Dedifferentiated amniotic fluid mesenchymal stem cell (primary cell): ENCODE results near the gene STAP1.
"Not testable (repeated sequence)": the region's sequence is repeated elsewhere in the genome, so short reads cannot be mapped to it uniquely, and the experiment has no call there.

Experiments used
- DNase-seq: peaks from one replicate; pipeline ENCODE4 v3.0.0-alpha.2; 2016; ENCODE audit errors: extremely low spot score

STAP1 gene, protein sequence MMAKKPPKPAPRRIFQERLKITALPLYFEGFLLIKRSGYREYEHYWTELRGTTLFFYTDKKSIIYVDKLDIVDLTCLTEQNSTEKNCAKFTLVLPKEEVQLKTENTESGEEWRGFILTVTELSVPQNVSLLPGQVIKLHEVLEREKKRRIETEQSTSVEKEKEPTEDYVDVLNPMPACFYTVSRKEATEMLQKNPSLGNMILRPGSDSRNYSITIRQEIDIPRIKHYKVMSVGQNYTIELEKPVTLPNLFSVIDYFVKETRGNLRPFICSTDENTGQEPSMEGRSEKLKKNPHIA

GRCh38 chr4:67558493-67558892, at the start of gene STAP1:
Gene STAP1 (plus strand): TSS chr4:67558727. CDS start chr4:67558810, 83 bp downstream.
- DNase-seq = no peak

DNA sequence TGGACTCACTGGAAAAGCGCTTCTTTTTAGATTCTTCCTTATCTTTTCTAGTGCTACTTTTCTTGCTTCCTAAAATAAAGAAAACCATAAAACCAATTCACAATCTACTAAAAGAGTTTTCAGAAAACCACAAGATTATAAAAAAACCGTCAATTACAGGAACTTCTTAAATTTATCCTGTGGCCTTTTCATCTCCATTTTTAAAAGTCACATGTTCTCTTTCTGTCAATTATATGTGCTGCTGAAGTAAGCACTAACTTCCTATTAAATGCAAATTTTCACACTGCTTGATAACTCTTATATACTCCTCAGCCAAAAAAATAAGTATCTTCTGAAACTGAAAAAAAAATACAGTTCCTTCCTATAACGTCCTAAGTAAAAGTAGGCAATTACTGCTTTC, 46.0 kb upstream of the STAP1 start:
- DNase-seq = no peak

- DNase-seq = no peak
Measured at GRCh38 chr4:67520141-67520540, 38.4 kb upstream of the STAP1 start.

DNA sequence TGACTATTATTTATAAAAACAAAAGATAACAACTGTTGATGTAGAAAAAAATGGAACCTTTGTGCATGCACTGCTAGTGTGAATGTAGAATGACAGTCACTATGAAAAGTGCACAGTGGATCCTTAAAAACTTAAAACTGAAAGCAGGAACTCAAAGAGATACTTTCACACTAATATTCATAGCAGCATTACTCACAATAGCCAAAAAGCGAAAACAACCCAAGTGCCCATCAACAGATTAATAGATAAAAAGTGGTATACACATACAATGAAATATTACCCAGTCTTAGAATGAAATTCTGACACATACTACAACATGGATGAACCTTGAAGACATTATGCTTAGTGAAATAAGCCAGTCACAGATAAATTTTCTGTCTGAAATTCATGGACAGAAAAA, 37.0 kb upstream of the STAP1 start:
- DNase-seq = no peak

DNA sequence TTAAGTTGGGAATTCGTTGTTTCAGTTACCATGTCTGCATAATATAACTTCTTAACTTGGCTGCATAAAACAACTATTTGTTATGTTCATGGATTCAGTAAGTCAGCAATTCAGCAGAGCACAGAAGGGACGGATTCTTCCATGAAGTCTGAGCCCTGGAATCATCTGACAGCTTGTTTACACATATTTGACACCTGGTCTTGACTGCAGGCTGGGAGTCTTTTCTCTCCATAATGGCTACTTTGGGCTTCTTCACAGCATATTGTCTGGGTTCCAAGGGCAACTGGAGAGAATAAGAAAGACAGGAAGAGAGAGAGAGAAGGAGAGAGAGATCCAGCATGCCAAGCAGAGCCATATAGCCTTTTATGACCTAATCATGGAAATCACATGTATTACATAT, 36.3 kb upstream of the STAP1 start:
- DNase-seq = no peak

- DNase-seq = no peak
Measured at GRCh38 chr4:67522851-67523671, 35.5 kb upstream of the STAP1 start.

- not testable (repeated sequence) for DNase-seq
Measured at GRCh38 chr4:67524140-67524539, 34.4 kb upstream of the STAP1 start.

GRCh38 chr4:67531379-67531962, 27.1 kb upstream of the STAP1 start:
- DNase-seq = no peak

- not testable (repeated sequence) for DNase-seq
Measured at GRCh38 chr4:67532397-67532796, 26.1 kb upstream of the STAP1 start.

DNA sequence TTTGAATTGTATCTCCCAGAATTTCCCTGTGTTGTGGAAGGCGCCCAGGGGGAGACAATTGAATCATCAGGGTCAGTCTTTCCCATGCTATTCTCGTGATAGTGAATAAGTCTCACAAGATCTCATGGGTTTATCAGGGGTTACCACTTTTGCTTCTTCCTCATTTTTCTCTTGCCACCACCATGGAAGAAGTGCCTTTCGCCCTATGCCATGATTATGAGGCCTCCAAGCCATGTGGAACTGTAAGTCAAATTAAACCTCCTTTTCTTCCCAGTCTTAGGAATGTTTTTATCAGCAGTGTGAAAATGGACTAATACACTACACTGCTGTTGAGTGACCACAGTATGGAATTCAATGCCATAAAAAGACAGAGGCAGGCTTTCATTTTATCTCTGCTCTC, 25.4 kb upstream of the STAP1 start:
- no peak for DNase-seq

- DNase-seq = no peak
Measured at GRCh38 chr4:67535280-67535840, 23.2 kb upstream of the STAP1 start.

GRCh38 chr4:67539830-67540229, 18.7 kb upstream of the STAP1 start:
- no peak for DNase-seq

- DNase-seq = no peak
Measured at GRCh38 chr4:67542076-67542475, 16.5 kb upstream of the STAP1 start.

DNA sequence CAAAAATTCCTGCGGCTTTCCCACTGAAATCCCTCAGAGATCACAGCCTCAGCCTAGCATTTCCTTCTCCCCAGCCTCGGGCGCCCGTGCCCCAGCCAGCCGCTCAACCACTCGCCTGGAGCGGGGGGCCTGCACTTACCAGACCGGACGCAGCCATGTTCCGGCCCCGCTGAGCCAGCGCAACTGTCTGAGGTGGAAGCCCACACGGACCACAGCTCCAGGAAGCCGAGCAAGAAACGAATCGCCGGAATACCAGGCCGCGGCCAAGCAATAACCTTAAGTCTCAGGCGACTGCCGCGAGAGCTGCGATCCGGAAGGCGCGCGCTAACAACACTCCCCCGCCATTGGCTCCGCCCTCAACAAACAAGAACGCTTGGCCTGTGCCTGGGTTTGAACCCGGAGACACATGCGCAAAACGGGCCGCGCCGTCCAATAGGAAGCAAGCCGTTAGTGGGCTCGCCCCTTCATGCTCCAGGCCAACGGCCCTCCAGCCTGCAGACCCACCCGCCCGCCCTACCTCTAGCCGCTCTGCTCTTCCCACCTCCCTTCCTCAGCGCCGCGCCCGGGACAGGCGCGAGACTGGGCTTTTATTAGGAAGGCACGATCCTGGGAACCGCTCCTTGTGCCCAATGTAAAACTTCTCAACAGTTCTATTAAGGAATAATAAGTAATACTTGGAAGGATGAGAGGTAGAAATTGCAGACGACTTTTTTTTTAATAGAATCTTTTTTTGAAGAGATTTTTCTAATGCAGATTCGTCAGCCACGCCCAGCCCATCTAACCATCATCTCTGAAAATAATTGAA, 13.1 kb upstream of the STAP1 start, which contains the start of gene CENPC:
Gene CENPC (minus strand): TSS at position 305 of the 805 bp plus-strand sequence. CDS start 148 bp downstream, at position 157.
- peak; percentile 97 for DNase-seq

- DNase-seq = no peak
Measured at GRCh38 chr4:67546004-67546356, 12.5 kb upstream of the STAP1 start.

DNA sequence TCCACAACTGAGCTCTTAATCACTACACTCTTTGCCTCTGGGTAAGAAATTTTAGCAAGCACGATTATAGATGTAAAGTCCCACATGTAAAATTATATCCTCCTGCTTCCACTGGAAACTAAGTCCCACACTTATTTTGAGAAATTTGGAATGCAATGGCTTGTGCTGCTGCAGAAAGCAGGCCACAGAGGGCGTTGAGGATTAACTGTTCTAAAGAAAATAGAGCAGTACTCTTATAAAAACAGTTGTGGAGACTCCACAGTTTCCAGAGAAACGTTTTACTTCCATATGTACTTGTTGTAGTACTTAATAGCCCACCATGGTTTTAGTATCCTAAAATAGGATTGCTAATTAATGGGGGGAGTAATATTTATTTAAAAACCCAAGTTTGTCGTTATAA, 11.6 kb upstream of the STAP1 start:
- DNase-seq = no peak

DNA sequence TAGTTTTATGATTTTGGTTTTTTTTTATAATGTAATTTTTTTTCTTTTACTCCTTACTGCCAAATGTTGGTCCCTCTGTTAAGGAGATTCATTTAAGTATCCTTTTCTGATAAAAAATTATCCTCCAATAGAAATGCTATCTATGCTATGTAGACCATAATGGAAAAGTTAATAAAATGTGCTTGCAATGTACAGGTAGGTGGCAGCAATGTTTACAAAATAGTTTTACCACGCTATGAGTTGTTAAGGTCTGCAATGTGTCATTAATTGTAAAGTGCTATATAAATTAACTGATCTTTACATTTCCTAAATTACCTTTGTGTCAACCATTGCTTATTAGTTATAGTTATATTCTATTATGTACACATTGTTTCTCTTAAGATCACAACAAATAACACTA, 9.4 kb upstream of the STAP1 start:
- no peak for DNase-seq

GRCh38 chr4:67550451-67550850, 8.1 kb upstream of the STAP1 start:
- no peak for DNase-seq

DNA sequence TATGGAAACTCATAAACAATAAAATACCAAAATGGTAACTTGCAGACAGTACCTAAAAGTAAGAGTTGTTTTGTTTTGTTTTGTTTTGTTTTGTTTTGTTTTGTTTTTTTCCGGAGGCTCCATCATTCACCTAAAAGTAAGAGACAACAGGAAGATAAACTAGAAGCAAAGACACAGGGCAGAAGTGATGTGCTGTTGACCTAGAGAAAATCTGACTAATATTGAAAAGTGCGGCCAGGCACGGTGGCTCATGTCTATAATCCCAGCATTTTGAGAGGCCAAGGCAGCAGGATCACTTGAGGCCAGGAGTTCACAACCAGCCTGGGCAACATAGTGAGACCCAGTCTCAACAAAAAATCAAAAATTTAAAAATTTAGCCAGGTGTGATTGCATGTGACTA, 7.7 kb upstream of the STAP1 start:
- no peak for DNase-seq

- not testable (repeated sequence) for DNase-seq
Measured at GRCh38 chr4:67552146-67552792, 6.3 kb upstream of the STAP1 start.

GRCh38 chr4:67554096-67554495, 4.4 kb upstream of the STAP1 start:
- DNase-seq = no peak
